Stimulated activated CD4-positive, alpha-beta T cell treated with anti-CD3 and anti-CD28 coated beads, Interleukin-1b, Interleukin-23, amount 100 ng/mL, for 48 hours (primary cell): ENCODE results near the gene IL1RN.

Experiments
- DNase-seq: peaks from one replicate; pipeline ENCODE4 v3.0.0-alpha.2; 2020

IL1RN gene

GRCh38 chr2:113129519-113130078 lies 2.2 kb downstream of the IL1RN start:
- DNase-seq: no peak

- DNase-seq: no peak
Measured at GRCh38 chr2:113131352-113132185, 4.2 kb downstream of the IL1RN start.

- no peak for DNase-seq
Measured at GRCh38 chr2:113132414-113133021, 5.1 kb downstream of the IL1RN start.

GRCh38 chr2:113133704-113134598 lies 6.6 kb downstream of the IL1RN start:
- DNase-seq: no peak

- DNase-seq: no peak
Measured at GRCh38 chr2:113134717-113135116, 7.3 kb downstream of the IL1RN start.

- no peak for DNase-seq
Measured at GRCh38 chr2:113135317-113135716, 7.9 kb downstream of the IL1RN start.

- DNase-seq: no peak
Measured at GRCh38 chr2:113136828-113137775, 9.7 kb downstream of the IL1RN start.

GRCh38 chr2:113137827-113138226 lies 10.4 kb downstream of the IL1RN start:
- DNase-seq: no peak

- peak; percentile 29 for DNase-seq
Measured at GRCh38 chr2:113138428-113139322, 11.3 kb downstream of the IL1RN start.

GRCh38 chr2:113141451-113141850 lies 14.1 kb downstream of the IL1RN start:
- DNase-seq: no peak

GRCh38 chr2:113142290-113142689 lies 14.9 kb downstream of the IL1RN start:
- DNase-seq: no peak

GRCh38 chr2:113144259-113144658 lies 16.9 kb downstream of the IL1RN start:
- no peak for DNase-seq

- no peak for DNase-seq
Measured at GRCh38 chr2:113148606-113149552, 21.5 kb downstream of the IL1RN start.

GRCh38 chr2:113149553-113150257 lies 22.3 kb downstream of the IL1RN start:
- no peak for DNase-seq

GRCh38 chr2:113150258-113150601 lies 22.8 kb downstream of the IL1RN start:
- no peak for DNase-seq

GRCh38 chr2:113155331-113155730 lies 27.9 kb downstream of the IL1RN start:
- DNase-seq: no peak

GRCh38 chr2:113156278-113157117 lies 29.1 kb downstream of the IL1RN start:
- DNase-seq: peak; percentile 49
